Astrocyte (in vitro differentiated cells and primary cell): ENCODE measurements around the gene ROBO2.

ENCODE experiments used
- EZH2 ChIP-seq: IDR thresholded peaks from 2 replicates; pipeline ENCODE4 v1.6.1; 2012; ENCODE audit warnings: mild to moderate bottlenecking, low read length, inconsistent platforms; ENCODE audit not compliant: insufficient read depth
- TF ChIP-seq, protein P1 (sequence below): IDR thresholded peaks from 2 replicates; pipeline ENCODE4 v1.5.1; 2011; ENCODE audit warnings: low read depth, mild to moderate bottlenecking, inconsistent platforms, low read length, moderate library complexity; ENCODE audit not compliant: insufficient read depth

- no peak for TF ChIP-seq EZH2
- TF ChIP-seq, protein P1, sequence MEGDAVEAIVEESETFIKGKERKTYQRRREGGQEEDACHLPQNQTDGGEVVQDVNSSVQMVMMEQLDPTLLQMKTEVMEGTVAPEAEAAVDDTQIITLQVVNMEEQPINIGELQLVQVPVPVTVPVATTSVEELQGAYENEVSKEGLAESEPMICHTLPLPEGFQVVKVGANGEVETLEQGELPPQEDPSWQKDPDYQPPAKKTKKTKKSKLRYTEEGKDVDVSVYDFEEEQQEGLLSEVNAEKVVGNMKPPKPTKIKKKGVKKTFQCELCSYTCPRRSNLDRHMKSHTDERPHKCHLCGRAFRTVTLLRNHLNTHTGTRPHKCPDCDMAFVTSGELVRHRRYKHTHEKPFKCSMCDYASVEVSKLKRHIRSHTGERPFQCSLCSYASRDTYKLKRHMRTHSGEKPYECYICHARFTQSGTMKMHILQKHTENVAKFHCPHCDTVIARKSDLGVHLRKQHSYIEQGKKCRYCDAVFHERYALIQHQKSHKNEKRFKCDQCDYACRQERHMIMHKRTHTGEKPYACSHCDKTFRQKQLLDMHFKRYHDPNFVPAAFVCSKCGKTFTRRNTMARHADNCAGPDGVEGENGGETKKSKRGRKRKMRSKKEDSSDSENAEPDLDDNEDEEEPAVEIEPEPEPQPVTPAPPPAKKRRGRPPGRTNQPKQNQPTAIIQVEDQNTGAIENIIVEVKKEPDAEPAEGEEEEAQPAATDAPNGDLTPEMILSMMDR, result no peak
These were observed 11.7 kb downstream of the ROBO2 start for GRCh38 chr3:77051591-77051990.
